CD4-positive, alpha-beta T cell treated with Interleukin-21 for 1 hour (primary cell): ENCODE results near the gene LIPK.

ENCODE experiments used
- DNase-seq: peaks from one replicate; pipeline ENCODE4 v3.0.0-alpha.2; 2020

Gene LIPK

DNA sequence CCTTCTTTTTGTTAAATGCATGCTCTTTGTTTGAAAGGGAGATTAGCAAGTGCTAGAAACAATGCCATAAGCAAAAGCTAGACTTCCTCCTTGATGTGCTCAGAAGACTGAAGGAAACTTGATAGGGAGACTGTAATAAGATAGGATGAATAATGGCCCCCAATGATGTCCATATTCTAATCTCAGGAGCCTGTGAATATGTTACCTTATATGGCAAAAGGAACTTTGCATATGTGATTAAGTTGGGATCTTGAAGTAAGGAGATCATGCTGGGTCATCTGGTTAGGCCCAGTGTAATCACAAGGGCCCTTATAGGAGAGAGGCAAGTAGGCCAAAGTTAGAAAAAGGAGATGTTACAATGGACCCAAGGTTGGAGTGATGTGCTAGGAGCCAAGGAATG is 82.9 kb downstream of the LIPK start:
- no peak for DNase-seq

- no peak for DNase-seq
These were observed 85.9 kb downstream of the LIPK start for GRCh38 chr10:88791924-88792323.

- DNase-seq = peak; percentile 23
These were observed 86.6 kb downstream of the LIPK start for GRCh38 chr10:88792661-88793060.

DNA sequence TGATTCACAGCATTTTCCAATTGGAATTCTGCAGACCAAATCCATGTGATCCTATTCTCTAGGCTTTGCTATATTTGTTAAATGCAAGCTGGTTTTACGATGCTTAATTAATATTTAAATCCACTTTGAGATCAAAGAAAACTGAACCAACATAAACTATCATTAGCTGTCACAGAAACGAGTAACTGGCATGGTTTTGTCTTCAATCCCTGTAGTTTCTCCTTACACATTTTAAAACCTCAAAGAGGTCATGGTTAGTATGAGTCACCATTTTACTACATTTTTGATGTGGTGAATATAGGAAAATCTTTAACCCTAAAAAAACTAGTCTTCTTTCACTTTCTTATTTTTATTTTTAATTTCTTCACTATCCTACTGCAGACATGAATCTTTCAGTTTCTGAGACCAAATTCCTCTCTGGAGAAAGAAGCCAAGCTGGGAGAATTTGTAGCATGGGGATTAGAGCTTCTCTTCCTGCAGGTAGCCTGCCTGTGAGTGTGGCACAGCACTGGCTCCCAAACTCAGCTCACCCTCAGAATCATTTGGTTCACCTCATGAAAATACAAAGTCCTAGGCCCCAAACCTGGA is 87.8 kb downstream of the LIPK start:
- peak; percentile 30 for DNase-seq

- DNase-seq = no peak
These were observed 88.7 kb downstream of the LIPK start for GRCh38 chr10:88794731-88795130.

DNA sequence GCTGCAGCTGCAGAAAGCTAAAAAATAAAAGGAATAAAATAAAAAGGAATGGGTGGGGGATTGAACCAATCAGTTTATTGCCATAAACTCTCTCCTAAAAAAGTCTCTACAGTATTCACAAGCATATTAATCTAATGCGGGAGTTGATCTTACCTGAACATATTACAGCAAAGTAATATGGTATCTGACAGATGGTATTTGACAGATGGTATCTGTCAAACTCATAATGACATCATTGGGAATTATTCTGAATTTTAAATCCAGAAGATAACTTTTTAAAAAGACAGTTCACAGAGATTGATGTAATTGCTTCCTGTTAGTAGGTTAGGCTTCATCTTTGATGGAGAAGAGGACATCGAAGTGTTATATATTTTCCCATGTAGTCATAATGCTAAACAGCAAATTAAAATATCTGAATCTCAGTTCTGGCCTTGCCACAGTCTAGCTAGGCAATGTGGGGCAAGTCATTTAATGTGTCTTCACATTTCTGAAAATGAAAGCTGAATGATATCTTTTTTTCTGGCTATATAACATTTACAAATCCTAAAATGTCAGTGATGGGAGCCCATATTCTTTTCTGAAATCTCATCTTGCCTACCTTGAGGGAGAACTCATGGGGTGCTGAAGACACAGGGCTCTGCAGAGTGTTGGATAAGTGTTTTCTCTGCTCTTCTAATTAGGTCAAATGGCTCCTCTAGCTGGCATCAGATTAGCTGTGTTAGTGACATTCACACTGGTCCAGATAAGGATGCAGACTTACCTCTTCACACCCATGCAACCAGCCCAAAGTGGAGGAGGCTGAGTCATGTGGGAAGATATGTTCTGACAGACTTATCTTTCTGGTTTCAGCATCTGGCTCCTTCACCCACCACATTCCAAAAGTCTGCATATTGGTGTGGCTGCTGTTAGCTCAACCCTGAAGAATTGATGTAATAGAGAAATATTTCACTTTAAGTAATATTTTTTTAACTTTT is 94.4 kb downstream of the LIPK start:
- DNase-seq = no peak
